DND-41 (cell line): Measurements from ENCODE around the gene NME7.
"Not testable (repeated sequence)": the region's sequence is repeated elsewhere in the genome, so short reads cannot be mapped to it uniquely, and the experiment has no call there.

Experiments used
- ATAC-seq: fragments of 200-7000 bp; cut with Tn5 transposase; 3 replicates; pipeline ENCODE4 v1.9.1; 2021; ENCODE audit warnings: low read depth; ENCODE audit not compliant: insufficient read depth
- DNase-seq: peaks from one replicate; pipeline ENCODE4 v3.0.0-alpha.2; 2020
- H2AFZ ChIP-seq: 2 replicates; pipeline ENCODE4 v1.6.0; 2012; ENCODE audit warnings: low read depth, low read length
- H3K27ac ChIP-seq: 2 replicates; pipeline ENCODE4 v1.5.1; 2012; ENCODE audit warnings: low read length, inconsistent platforms
- H3K27me3 ChIP-seq: fragments of 200-600 bp; sonication (generic); 2 replicates; pipeline ENCODE4 v1.6.0; 2012; ENCODE audit warnings: low read length, mild to moderate bottlenecking, inconsistent platforms; ENCODE audit not compliant: insufficient read depth, poor library complexity
- H3K36me3 ChIP-seq: 2 replicates; pipeline ENCODE4 v1.5.1; 2012; ENCODE audit warnings: low read length, inconsistent platforms; ENCODE audit not compliant: insufficient read depth
- H3K4me1 ChIP-seq: 2 replicates; pipeline ENCODE4 v1.5.1; 2012; ENCODE audit warnings: mild to moderate bottlenecking, low read length; ENCODE audit not compliant: insufficient read depth
- H3K4me2 ChIP-seq: 2 replicates; pipeline ENCODE4 v1.6.0; 2012; ENCODE audit warnings: mild to moderate bottlenecking, moderate library complexity, low read length, inconsistent platforms; ENCODE audit not compliant: insufficient read depth
- H3K4me3 ChIP-seq, 2 experiments: fragments of 200-600 bp in 1 of 2; shearing (Covaris generic) in 1 of 2; 2 replicates each; pipeline ENCODE4 v1.5.1; 2012 to 2016; ENCODE audit warnings: inconsistent platforms in 2 of 2, low read length in 2 of 2, mild to moderate bottlenecking in 2 of 2, low read depth in 1 of 2, moderate library complexity in 1 of 2
- H3K79me2 ChIP-seq: 2 replicates; pipeline ENCODE4 v1.6.0; 2012; ENCODE audit warnings: low read length, inconsistent platforms; ENCODE audit not compliant: insufficient read depth
- H3K9ac ChIP-seq: 2 replicates; pipeline ENCODE4 v1.6.0; 2012; ENCODE audit warnings: low read depth, mild to moderate bottlenecking, inconsistent platforms, low read length, moderate library complexity
- H3K9me3 ChIP-seq: 2 replicates; pipeline ENCODE4 v1.5.1; 2012; ENCODE audit warnings: low read length, moderate library complexity, mild to moderate bottlenecking, inconsistent platforms; ENCODE audit not compliant: insufficient read depth, severe bottlenecking
- H4K20me1 ChIP-seq: 2 replicates; pipeline ENCODE4 v1.6.0; 2012; ENCODE audit warnings: low read length; ENCODE audit not compliant: insufficient read depth
- EZH2 ChIP-seq: IDR thresholded peaks from 3 replicates; pipeline ENCODE4 v1.6.1; 2012; ENCODE audit warnings: borderline replicate concordance, low read depth, mild to moderate bottlenecking, moderate library complexity, low read length, inconsistent platforms; ENCODE audit not compliant: severe bottlenecking
- TF ChIP-seq, protein P1 (sequence below): IDR thresholded peaks from 2 replicates; pipeline ENCODE4 v1.5.1; 2012; ENCODE audit warnings: borderline replicate concordance, low read length, moderate library complexity, mild to moderate bottlenecking; ENCODE audit not compliant: poor library complexity, severe bottlenecking; ENCODE audit errors: extremely low read depth

Gene NME7

DNA sequence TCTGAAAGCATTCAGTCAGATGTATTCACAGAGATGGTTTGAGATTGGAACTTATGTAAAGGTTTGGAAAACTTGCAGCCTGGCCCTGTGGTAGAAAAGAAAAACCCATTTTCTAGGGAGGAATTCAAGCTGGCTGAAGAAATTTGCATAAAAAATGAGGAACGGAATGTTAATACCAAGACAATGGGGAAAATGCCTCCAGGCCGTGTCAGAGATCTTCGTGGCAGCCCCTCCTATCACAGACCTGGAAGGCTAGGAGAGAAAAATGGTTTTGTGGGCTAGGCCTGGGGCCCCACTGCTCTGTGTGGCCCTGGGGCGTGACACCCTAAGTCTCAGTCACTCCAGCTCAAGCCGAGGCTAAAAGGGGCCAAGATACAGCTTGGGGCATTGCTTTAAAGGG, 26.7 kb downstream of the NME7 start:
- Histone ChIP-seq H3K9me3 (no peaks in the 10 kb centered on the region), H3K4me3 (no peak overlapping the region), H3K4me1 (peaks cover 8% of the 10 kb centered on the region), H3K36me3 (no peaks in the 10 kb centered on the region), H3K4me2 (no peak overlapping the region), H3K27ac (no peak overlapping the region), H4K20me1 (no peaks in the 10 kb centered on the region), H3K9ac (no peak overlapping the region), H3K27me3 (no peaks in the 10 kb centered on the region), H2AFZ (no peak overlapping the region), H3K79me2 (no peaks in the 10 kb centered on the region)
- no peak for DNase-seq
- TF ChIP-seq, protein P1, sequence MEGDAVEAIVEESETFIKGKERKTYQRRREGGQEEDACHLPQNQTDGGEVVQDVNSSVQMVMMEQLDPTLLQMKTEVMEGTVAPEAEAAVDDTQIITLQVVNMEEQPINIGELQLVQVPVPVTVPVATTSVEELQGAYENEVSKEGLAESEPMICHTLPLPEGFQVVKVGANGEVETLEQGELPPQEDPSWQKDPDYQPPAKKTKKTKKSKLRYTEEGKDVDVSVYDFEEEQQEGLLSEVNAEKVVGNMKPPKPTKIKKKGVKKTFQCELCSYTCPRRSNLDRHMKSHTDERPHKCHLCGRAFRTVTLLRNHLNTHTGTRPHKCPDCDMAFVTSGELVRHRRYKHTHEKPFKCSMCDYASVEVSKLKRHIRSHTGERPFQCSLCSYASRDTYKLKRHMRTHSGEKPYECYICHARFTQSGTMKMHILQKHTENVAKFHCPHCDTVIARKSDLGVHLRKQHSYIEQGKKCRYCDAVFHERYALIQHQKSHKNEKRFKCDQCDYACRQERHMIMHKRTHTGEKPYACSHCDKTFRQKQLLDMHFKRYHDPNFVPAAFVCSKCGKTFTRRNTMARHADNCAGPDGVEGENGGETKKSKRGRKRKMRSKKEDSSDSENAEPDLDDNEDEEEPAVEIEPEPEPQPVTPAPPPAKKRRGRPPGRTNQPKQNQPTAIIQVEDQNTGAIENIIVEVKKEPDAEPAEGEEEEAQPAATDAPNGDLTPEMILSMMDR = no peak
- TF ChIP-seq EZH2 = no peak
- ATAC-seq = no peak

DNA sequence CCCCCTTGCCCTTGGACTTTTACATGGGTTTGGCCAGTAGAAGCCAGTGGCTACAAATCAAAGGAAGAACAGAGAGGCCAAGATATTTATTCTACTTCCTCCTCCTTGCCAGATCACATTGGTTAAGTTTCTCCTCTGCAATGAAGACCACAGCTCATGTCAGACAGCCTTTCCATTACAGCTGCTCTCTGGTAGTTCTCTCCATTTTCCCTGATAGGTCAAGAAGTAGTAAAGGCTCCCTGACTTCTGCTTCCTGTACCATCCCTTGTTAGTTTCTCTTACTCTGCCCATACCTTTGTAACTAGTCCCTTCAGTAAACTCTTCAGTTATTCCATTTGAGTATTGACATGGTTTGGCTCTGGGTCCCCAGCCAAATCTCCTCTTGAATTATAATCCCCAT, 27.8 kb downstream of the NME7 start:
- Histone ChIP-seq H4K20me1 (no peaks in the 10 kb centered on the region), H3K36me3 (no peaks in the 10 kb centered on the region), H3K9me3 (no peaks in the 10 kb centered on the region), H3K9ac (no peak overlapping the region), H3K27ac (no peak overlapping the region), H3K27me3 (no peaks in the 10 kb centered on the region), H2AFZ (no peak overlapping the region), H3K79me2 (no peaks in the 10 kb centered on the region), H3K4me1 (peaks cover 8% of the 10 kb centered on the region), H3K4me2 (no peak overlapping the region), H3K4me3 (no peak overlapping the region)
- no peak for DNase-seq
- TF ChIP-seq, protein P1 = no peak
- no peak for TF ChIP-seq EZH2
- ATAC-seq = no peak

DNA sequence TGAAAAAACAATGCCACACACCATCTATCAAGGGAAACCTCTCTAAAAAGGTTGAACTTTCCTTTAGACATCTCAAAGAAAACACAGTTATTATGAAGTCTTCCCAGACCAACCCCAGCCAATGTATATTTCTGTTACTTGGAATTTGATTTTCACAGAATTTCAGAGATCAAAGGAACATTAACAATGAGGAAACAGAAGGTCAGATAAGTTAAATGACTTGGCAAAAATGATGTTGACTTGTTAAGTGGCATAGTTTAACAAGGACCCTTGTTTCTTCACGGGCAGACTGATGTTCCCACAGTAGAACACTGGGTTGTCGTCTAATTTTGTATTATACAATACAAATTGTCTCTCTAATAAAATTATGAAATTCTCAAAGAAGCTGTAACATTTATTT, 29.0 kb downstream of the NME7 start:
- Histone ChIP-seq H4K20me1 (no peaks in the 10 kb centered on the region), H3K4me3 (no peak overlapping the region), H3K4me2 (no peak overlapping the region), H3K36me3 (no peaks in the 10 kb centered on the region), H3K27me3 (no peaks in the 10 kb centered on the region), H3K79me2 (no peaks in the 10 kb centered on the region), H3K9me3 (no peaks in the 10 kb centered on the region), H3K9ac (no peak overlapping the region), H2AFZ (no peak overlapping the region), H3K4me1 (peaks cover 8% of the 10 kb centered on the region), H3K27ac (no peak overlapping the region)
- TF ChIP-seq, protein P1 = no peak
- TF ChIP-seq EZH2 = no peak
- ATAC-seq (peak; percentile 35), DNase-seq (no peak)

DNA sequence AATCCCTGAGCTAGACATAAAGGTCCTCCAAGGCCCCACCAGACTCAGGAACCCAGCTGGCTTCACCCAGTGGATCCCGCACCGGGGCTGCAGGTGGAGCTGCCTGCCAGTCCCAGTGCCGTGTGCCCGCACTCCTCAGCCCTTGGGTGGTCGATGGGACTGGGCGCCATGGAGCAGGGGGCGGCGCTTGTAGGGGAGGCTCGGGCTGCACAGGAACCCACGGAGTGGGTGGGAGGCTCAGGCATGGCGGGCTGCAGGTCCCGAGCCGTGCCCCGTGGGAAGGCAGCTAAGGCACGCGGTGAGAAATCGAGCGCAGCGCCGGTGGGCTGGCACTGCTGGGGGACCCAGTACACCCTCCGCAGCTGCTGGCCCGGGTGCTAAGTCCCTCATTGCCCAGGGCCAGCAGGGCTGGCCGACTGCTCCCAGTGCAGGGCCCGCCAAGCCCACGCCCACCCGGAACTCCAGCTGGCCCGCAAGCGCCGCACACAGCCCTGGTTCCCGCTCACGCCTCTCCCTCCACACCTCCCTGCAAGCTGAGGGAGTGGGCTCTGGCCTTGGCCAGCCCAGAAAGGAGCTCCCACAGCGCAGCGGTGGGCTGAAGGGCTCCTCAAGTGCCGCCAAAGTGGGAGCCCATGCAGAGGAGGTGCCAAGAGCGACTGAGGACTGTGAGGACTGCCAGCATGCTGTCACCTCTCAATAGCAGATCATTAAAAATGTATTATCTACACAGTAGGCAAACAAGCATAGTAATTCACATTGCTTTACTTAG, 30.5 kb downstream of the NME7 start:
- not testable (repeated sequence) for H2AFZ ChIP-seq, DNase-seq, H4K20me1 ChIP-seq, H3K4me3 ChIP-seq, H3K9me3 ChIP-seq, H3K27me3 ChIP-seq, H3K27ac ChIP-seq, H3K4me2 ChIP-seq, H3K9ac ChIP-seq, H3K4me1 ChIP-seq, ATAC-seq, H3K79me2 ChIP-seq, H3K36me3 ChIP-seq

DNA sequence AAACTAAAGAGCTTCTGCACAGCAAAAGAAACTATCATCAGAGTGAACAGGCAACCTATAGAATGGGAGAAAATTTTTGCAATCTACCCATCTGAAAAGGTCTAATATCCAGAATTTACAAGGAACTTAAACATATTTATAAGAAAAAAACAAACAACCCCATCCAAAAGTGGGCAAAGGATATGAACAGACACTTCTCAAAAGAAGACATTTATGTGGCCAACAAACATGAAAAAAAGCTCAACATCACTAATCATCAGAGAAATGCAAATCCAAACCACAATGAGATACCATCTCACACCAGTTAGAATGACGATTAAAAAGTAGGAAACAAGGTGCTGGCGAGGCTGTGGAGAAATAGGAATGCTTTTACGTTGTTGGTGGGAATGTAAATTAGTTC, 32.9 kb downstream of the NME7 start:
- not testable (repeated sequence) for H3K9me3 ChIP-seq, H3K4me2 ChIP-seq, H3K27ac ChIP-seq, H2AFZ ChIP-seq, H3K9ac ChIP-seq, H3K27me3 ChIP-seq, H3K79me2 ChIP-seq, H3K36me3 ChIP-seq, H3K4me3 ChIP-seq, DNase-seq, H4K20me1 ChIP-seq, ATAC-seq, H3K4me1 ChIP-seq
